Tibial artery (tissue), 4 donors: ENCODE results near the gene TBCE.

Source experiments
- DNase-seq, 2 donors: peaks; one replicate each; pipeline ENCODE4 v3.0.0-alpha.2; 2019
- H3K27ac ChIP-seq, 2 donors: fragments of 200-600 bp; sonication (generic) in 1 of 2; 1 replicate in 1 of 2; 2 replicates in 1 of 2; pipeline ENCODE4 v1.5.1; 2018 to 2019; ENCODE audit warnings: mild to moderate bottlenecking in 1 of 2
- H3K27me3 ChIP-seq, 2 donors: fragments of 200-600 bp; sonication (generic) in 1 of 2; one replicate each; pipeline versions ENCODE4 v1.5.1 to v1.6.0; 2016 to 2019
- H3K36me3 ChIP-seq, 3 donors: fragments of 200-600 bp; sonication (generic) in 2 of 3; one replicate each; pipeline ENCODE4 v1.5.1; 2016 to 2019; ENCODE audit warnings: mild to moderate bottlenecking in 2 of 3
- H3K4me1 ChIP-seq, 4 donors: fragments of 200-600 bp; sonication (generic) in 2 of 4; 1 replicate in 3 of 4; 2 replicates in 1 of 4; pipeline ENCODE4 v1.5.1; 2016 to 2019
- H3K4me3 ChIP-seq, 2 donors: fragments of 200-600 bp; sonication (generic) in 1 of 2; 1 replicate in 1 of 2; 2 replicates in 1 of 2; pipeline ENCODE4 v1.5.1; 2018 to 2019; ENCODE audit warnings: mild to moderate bottlenecking in 2 of 2
- H3K9me3 ChIP-seq, 3 donors: fragments of 200-600 bp; sonication (generic) in 1 of 3; one replicate each; pipeline ENCODE4 v1.5.1; 2016 to 2019
- CTCF ChIP-seq, 2 experiments: fragments of 200-600 bp in 1 of 2; fragments of 450-650 bp in 1 of 2; IDR thresholded peaks; one replicate each; pipeline ENCODE4 v1.5.1; 2017 to 2019; ENCODE audit warnings: antibody characterized with exemption in 2 of 2, mild to moderate bottlenecking in 1 of 2, moderate library complexity in 1 of 2
- intact Hi-C: fragments of 100-400 bp; cut with DNase I; formaldehyde crosslinking; loops from one replicate; pipeline ENCODE4 v1.15.0; 2023; ENCODE audit warnings: low total_unique reads

TBCE gene

GRCh38 chr1:235341334-235341733 lies 25.9 kb upstream of the TBCE start:
- H3K4me3 ChIP-seq = no peak overlapping the region
- peaks cover 28 to 79% (median 50%) of the 10 kb centered on the region in 3 donors for H3K36me3 ChIP-seq
- H3K27me3 ChIP-seq = no peaks in the 10 kb centered on the region
- H3K9me3 ChIP-seq = no peaks in the 10 kb centered on the region
- H3K4me1 ChIP-seq = no peaks in the 10 kb centered on the region
- no peak for TF ChIP-seq CTCF (IDR thresholded peaks at IDR 0.05)
- no peak for DNase-seq
- intact Hi-C loops = no loop called here
- no peak overlapping the region for H3K27ac ChIP-seq

- no peak for DNase-seq
- Histone ChIP-seq H3K4me3 (no peak overlapping the region), H3K27me3 (no peaks in the 10 kb centered on the region), H3K9me3 (no peaks in the 10 kb centered on the region), H3K4me1 (no peaks in the 10 kb centered on the region), H3K27ac (no peak overlapping the region), H3K36me3 (peaks cover 33 to 80% (median 43%) of the 10 kb centered on the region in 3 donors)
- intact Hi-C loops = no loop called here
- TF ChIP-seq CTCF (IDR thresholded peaks at IDR 0.05) = no peak
Observed at GRCh38 chr1:235342039-235342438, 25.2 kb upstream of the TBCE start.

- no peaks in the 10 kb centered on the region for H3K27me3 ChIP-seq
- peaks cover 33 to 75% (median 41%) of the 10 kb centered on the region in 3 donors for H3K36me3 ChIP-seq
- H3K4me3 ChIP-seq = no peak overlapping the region
- no peaks in the 10 kb centered on the region for H3K9me3 ChIP-seq
- H3K27ac ChIP-seq = no peak overlapping the region
- no peak for DNase-seq
- no peak for TF ChIP-seq CTCF (IDR thresholded peaks at IDR 0.05)
- intact Hi-C loops = no loop called here
- no peaks in the 10 kb centered on the region for H3K4me1 ChIP-seq
Observed at GRCh38 chr1:235342471-235342870, 24.8 kb upstream of the TBCE start.

- H3K4me1 ChIP-seq = no peaks in the 10 kb centered on the region
- intact Hi-C loops = no loop called here
- DNase-seq = no peak
- H3K36me3 ChIP-seq = peaks cover 26 to 64% (median 30%) of the 10 kb centered on the region in 3 donors
- H3K4me3 ChIP-seq = no peak overlapping the region
- no peaks in the 10 kb centered on the region for H3K9me3 ChIP-seq
- H3K27me3 ChIP-seq = no peaks in the 10 kb centered on the region
- TF ChIP-seq CTCF (IDR thresholded peaks at IDR 0.05) = no peak
- no peak overlapping the region for H3K27ac ChIP-seq
Observed at GRCh38 chr1:235343726-235344125, 23.5 kb upstream of the TBCE start.

- Histone ChIP-seq H3K36me3 (peaks cover 0 to 6% (median 4%) of the 10 kb centered on the region in 3 donors), H3K9me3 (no peaks in the 10 kb centered on the region), H3K27ac (no peak overlapping the region), H3K27me3 (no peaks in the 10 kb centered on the region), H3K4me3 (no peak overlapping the region), H3K4me1 (no peaks in the 10 kb centered on the region)
- no peak for TF ChIP-seq CTCF (IDR thresholded peaks at IDR 0.05)
- intact Hi-C loops = no loop called here
- no peak for DNase-seq
Observed at GRCh38 chr1:235351441-235351840, 15.8 kb upstream of the TBCE start.

- no peaks in the 10 kb centered on the region for H3K4me1 ChIP-seq
- no peak overlapping the region for H3K27ac ChIP-seq
- no peak for DNase-seq
- no peaks in the 10 kb centered on the region for H3K9me3 ChIP-seq
- intact Hi-C loops = no loop called here
- no peak for TF ChIP-seq CTCF (IDR thresholded peaks at IDR 0.05)
- no peak overlapping the region for H3K4me3 ChIP-seq
- peaks cover 0 to 1% (median 0%) of the 10 kb centered on the region in 3 donors for H3K36me3 ChIP-seq
- no peaks in the 10 kb centered on the region for H3K27me3 ChIP-seq
Observed at GRCh38 chr1:235351898-235352297, 15.3 kb upstream of the TBCE start.
